B cell (primary cell): ENCODE data around the gene NRG2. TPM values are rescaled to one million over a fixed set of nuclear protein-coding genes. Genes with fewer than 3 reads are reported as not detected.

ENCODE experiments used
- ATAC-seq: fragments of 200-7000 bp; cut with Tn5 transposase; one replicate; pipeline ENCODE4 v1.10.0; 2021; ENCODE audit warnings: low read depth, mild to moderate bottlenecking, moderate number of reproducible peaks, moderate library complexity
- CTCF ChIA-PET: fragments of 350-600 bp; sonication (Branson Sonifier 250); formaldehyde crosslinking; loops from one replicate; lab custom pipeline; 2021; ENCODE audit warnings: antibody characterized with exemption, inconsistent platforms; lab: Charles Lee
- POLR2A ChIA-PET: fragments of 350-600 bp; sonication (Branson Sonifier 250); formaldehyde crosslinking; loops from one replicate; lab custom pipeline; 2021; ENCODE audit warnings: antibody characterized with exemption; lab: Charles Lee
- DNase-seq: peaks from one replicate; pipeline ENCODE4 v3.0.0; 2013
- H2AFZ ChIP-seq: 2 replicates; pipeline ENCODE4 v1.6.1; 2012; ENCODE audit warnings: mild to moderate bottlenecking, low read depth, low read length; ENCODE audit not compliant: insufficient read depth, poor library complexity, severe bottlenecking
- H3K27ac ChIP-seq, 2 donors: 1 replicate in 1 of 2; 2 replicates in 1 of 2; pipeline ENCODE4 v1.5.1; 2012 to 2013; ENCODE audit warnings: low read length in 2 of 2, mild to moderate bottlenecking in 2 of 2, moderate library complexity in 1 of 2
- H3K27me3 ChIP-seq, 4 experiments: fragments of 200-600 bp in 1 of 4; sonication (generic) in 1 of 4; replicated peaks in 1 of 4; 1 replicate in 2 of 4; 2 replicates in 2 of 4; pipeline versions ENCODE4 v1.6.1 to v1.7.0; 2013 to 2016; ENCODE audit warnings: low read length in 3 of 4, mild to moderate bottlenecking in 2 of 4, mixed read lengths in 1 of 4, moderate library complexity in 1 of 4; ENCODE audit not compliant: insufficient read depth in 4 of 4, control insufficient read depth in 3 of 4; ENCODE audit errors: control extremely low read depth in 1 of 4
- H3K36me3 ChIP-seq, 2 experiments: replicated peaks in 1 of 2; 1 replicate in 1 of 2; 2 replicates in 1 of 2; pipeline versions ENCODE4 v1.6.1 to v1.7.1; 2013; ENCODE audit warnings: low read length in 1 of 2; ENCODE audit not compliant: insufficient read depth in 2 of 2, control insufficient read depth in 1 of 2; ENCODE audit errors: control extremely low read depth in 1 of 2, extremely low read depth in 1 of 2
- H3K4me1 ChIP-seq, 2 donors: fragments of 200-600 bp in 1 of 2; sonication (generic) in 1 of 2; 1 replicate in 1 of 2; 2 replicates in 1 of 2; pipeline versions ENCODE4 v1.5.1 to v1.6.1; 2013 to 2017; ENCODE audit warnings: low read length in 2 of 2; ENCODE audit not compliant: control insufficient read depth in 2 of 2, insufficient read depth in 2 of 2
- H3K4me2 ChIP-seq: replicated peaks from 2 replicates; pipeline ENCODE3; 2012; ENCODE audit warnings: mild to moderate bottlenecking, low read depth, low read length; ENCODE audit not compliant: poor library complexity, severe bottlenecking
- H3K4me3 ChIP-seq, 5 experiments: fragments of 200-600 bp in 1 of 5; sonication (generic) in 1 of 5; 1 replicate in 3 of 5; 2 replicates in 2 of 5; pipeline versions ENCODE4 v1.5.1 to v1.7.0; 2011 to 2016; ENCODE audit warnings: low read length in 4 of 5, mild to moderate bottlenecking in 4 of 5, low read depth in 2 of 5, control low read depth in 1 of 5, moderate library complexity in 1 of 5; ENCODE audit not compliant: insufficient read depth in 1 of 5; ENCODE audit errors: control extremely low read depth in 1 of 5, extremely low read depth in 1 of 5
- H3K79me2 ChIP-seq: fragments of 200-600 bp; sonication (generic); one replicate; pipeline ENCODE4 v1.6.0; 2016; ENCODE audit warnings: low read length; ENCODE audit not compliant: control insufficient read depth, insufficient read depth
- H3K9ac ChIP-seq: fragments of 200-600 bp; sonication (generic); 2 replicates; pipeline ENCODE4 v1.6.1; 2017; ENCODE audit warnings: mild to moderate bottlenecking, low read length, moderate library complexity
- H3K9me3 ChIP-seq, 3 donors: one replicate each; pipeline versions ENCODE4 v1.6.1 to v1.7.1; 2013; ENCODE audit warnings: low read length in 2 of 3; ENCODE audit not compliant: control insufficient read depth in 2 of 3, insufficient read depth in 1 of 3; ENCODE audit errors: control extremely low read depth in 1 of 3
- H4K20me1 ChIP-seq: 2 replicates; pipeline ENCODE4 v1.6.0; 2012; ENCODE audit warnings: mild to moderate bottlenecking, low read length; ENCODE audit not compliant: insufficient read depth, control insufficient read depth, poor library complexity, severe bottlenecking
- H3K27ac Mint-ChIP-seq: one replicate; pipeline ENCODE4 v1.8.0; 2021; ENCODE audit warnings: mixed read lengths
- H3K27me3 Mint-ChIP-seq: one replicate; pipeline ENCODE4 v1.8.0; 2021; ENCODE audit warnings: mixed read lengths
- H3K4me1 Mint-ChIP-seq: one replicate; pipeline ENCODE4 v1.8.0; 2021; ENCODE audit warnings: mixed read lengths
- H3K4me3 Mint-ChIP-seq: one replicate; pipeline ENCODE4 v1.8.0; 2021; ENCODE audit warnings: mixed read lengths
- H3K9me3 Mint-ChIP-seq: one replicate; pipeline ENCODE4 v1.8.0; 2022; ENCODE audit warnings: mixed read lengths; ENCODE audit not compliant: insufficient read depth
- EZH2 ChIP-seq: IDR thresholded peaks from 2 replicates; pipeline ENCODE4 v1.6.1; 2012; ENCODE audit warnings: borderline replicate concordance, low read depth, mild to moderate bottlenecking, moderate library complexity, low read length; ENCODE audit not compliant: insufficient read depth, poor library complexity, severe bottlenecking
- WGBS: methylation state at CpG from one replicate; pipeline ENCODE4 v1.1.5; 2013; ENCODE audit warnings: missing lambda C conversion rate; ENCODE audit not compliant: insufficient coverage; 5-methylcytosine and 5-hydroxymethylcytosine counted together
- intact Hi-C: fragments of 100-400 bp; cut with micrococcal nuclease; formaldehyde crosslinking; loops from one replicate; pipeline ENCODE4 v1.10.0; 2022
- polyA plus RNA-seq: library from polyadenylated mRNA; depleted of rRNA; stranded (reverse); fragments of >200 nt; gene quantifications from 2 replicates; pipeline ENCODE4 v1.2.3, GENCODE V29; 2012
- total RNA-seq, 2 donors: library from RNA; stranded (reverse); fragments of 120-200 nt in 1 of 2; gene quantifications; 1 replicate in 1 of 2; 2 replicates in 1 of 2; pipeline versions ENCODE4 v1.2.3 to v1.2.4, GENCODE V29; 2013 to 2022
- TF ChIP-seq, protein P1 (sequence below): fragments of 200-600 bp; IDR thresholded peaks from one replicate; pipeline ENCODE4 v1.8.0; 2022; ENCODE audit warnings: antibody characterized with exemption, mild to moderate bottlenecking

NRG2 gene
- total and polyA plus RNA-seq, 2 donors (not counting 1 experiment from before 2014, with no cell fraction given): 0.13 to 0.15 TPM

DNA sequence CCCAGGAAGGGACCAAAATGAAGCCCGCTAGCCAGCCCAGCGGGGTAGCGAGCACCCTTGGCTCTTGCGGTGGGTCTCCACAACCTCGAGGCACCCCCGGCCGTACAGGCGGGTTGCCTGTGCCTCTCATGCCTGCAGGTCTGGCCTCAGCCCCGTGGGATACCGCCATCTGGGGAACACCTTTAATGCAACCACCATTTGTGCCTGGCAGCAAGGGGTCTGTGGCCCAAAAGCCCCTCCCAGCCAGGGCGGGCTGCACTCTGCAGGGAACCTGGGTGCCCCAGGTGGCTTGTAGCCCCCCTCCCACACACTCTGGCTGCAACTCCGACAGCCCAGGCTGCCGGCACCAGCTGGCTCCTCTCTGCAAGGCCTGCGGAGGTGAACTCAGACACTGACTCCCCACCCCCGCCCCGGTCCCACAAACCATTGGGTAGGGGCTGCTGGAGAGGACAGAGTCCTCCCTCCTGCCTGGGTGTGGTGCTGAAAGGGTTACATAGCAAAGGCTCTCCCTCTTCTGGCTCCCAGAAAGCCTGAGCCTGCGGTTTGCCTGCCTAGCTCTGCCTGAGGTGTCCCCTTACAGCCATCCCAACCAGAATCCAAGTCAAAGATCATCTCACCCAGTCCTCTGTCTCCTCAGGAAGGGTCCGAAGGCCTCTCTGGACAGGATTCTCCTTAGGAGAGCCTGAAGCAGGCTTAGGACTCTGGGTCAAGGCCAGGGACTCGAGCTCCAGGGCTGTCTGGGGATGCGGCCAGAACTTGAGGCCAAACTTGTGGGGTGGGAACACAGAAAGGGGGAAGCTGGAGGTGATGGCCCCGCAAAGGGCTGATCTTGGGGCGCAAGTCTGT, 138.1 kb downstream of the NRG2 start:
- ATAC-seq: no peak
- peak overlapping the region; percentile 53 for H3K9ac ChIP-seq
- intact Hi-C loops: no loop called here
- no peaks in the 10 kb centered on the region for H3K9me3 Mint-ChIP-seq
- peak overlapping the region; percentile 35 for H3K4me3 Mint-ChIP-seq
- no peak for DNase-seq
- no peaks in the 10 kb centered on the region for H3K79me2 ChIP-seq
- H3K27me3 Mint-ChIP-seq: peaks cover 23% of the 10 kb centered on the region
- WGBS: 26% methylated on average over 16 of the region's 22 CpGs
- peaks cover 0 to 7% (median 0%) of the 10 kb centered on the region in 3 donors for H3K9me3 ChIP-seq
- no peaks in the 10 kb centered on the region for H4K20me1 ChIP-seq
- TF ChIP-seq EZH2: no peak
- TF ChIP-seq, protein P1, sequence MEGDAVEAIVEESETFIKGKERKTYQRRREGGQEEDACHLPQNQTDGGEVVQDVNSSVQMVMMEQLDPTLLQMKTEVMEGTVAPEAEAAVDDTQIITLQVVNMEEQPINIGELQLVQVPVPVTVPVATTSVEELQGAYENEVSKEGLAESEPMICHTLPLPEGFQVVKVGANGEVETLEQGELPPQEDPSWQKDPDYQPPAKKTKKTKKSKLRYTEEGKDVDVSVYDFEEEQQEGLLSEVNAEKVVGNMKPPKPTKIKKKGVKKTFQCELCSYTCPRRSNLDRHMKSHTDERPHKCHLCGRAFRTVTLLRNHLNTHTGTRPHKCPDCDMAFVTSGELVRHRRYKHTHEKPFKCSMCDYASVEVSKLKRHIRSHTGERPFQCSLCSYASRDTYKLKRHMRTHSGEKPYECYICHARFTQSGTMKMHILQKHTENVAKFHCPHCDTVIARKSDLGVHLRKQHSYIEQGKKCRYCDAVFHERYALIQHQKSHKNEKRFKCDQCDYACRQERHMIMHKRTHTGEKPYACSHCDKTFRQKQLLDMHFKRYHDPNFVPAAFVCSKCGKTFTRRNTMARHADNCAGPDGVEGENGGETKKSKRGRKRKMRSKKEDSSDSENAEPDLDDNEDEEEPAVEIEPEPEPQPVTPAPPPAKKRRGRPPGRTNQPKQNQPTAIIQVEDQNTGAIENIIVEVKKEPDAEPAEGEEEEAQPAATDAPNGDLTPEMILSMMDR: no peak
- peaks cover 18 to 20% of the 10 kb centered on the region in 2 donors for H3K4me1 ChIP-seq
- H3K27me3 ChIP-seq: peaks cover 0 to 67% (median 33%) of the 10 kb centered on the region in 4 experiments
- no peak overlapping the region for H3K27ac Mint-ChIP-seq
- H3K27ac ChIP-seq: no peak overlapping the region
- CTCF ChIA-PET: no interaction called here
- H3K4me2 ChIP-seq: peak overlapping the region; percentile 75
- peak overlapping the region; percentile 46 for H2AFZ ChIP-seq
- no peaks in the 10 kb centered on the region for H3K36me3 ChIP-seq
- no peak overlapping the region for H3K4me3 ChIP-seq
- POLR2A ChIA-PET: no interaction called here
- peaks cover 10% of the 10 kb centered on the region for H3K4me1 Mint-ChIP-seq

DNA sequence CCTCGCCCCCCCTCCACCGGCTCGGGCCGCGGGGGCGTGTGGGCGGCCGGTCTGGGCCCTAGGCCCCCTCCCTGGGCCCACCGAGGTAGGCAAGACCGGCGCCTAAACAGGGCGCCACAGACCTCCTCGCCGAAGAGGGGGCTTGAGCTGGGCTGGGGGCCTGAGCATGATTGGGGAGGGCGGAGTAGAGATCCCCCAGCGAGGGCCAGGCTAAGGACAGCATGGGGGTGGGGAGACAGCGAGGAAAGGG, 138.6 kb downstream of the NRG2 start:
- Mint-ChIP-seq H3K27ac (no peak overlapping the region), H3K4me3 (no peak overlapping the region), H3K27me3 (peaks cover 25% of the 10 kb centered on the region), H3K4me1 (peaks cover 10% of the 10 kb centered on the region), H3K9me3 (no peaks in the 10 kb centered on the region)
- Histone ChIP-seq H3K4me1 (peaks cover 18 to 20% of the 10 kb centered on the region in 2 donors), H3K4me2 (peak overlapping the region; percentile 75), H3K36me3 (no peaks in the 10 kb centered on the region), H2AFZ (peak overlapping the region; percentile 46), H3K9ac (peak overlapping the region; percentile 53), H3K79me2 (no peaks in the 10 kb centered on the region), H3K27me3 (peaks cover 0 to 70% (median 33%) of the 10 kb centered on the region in 4 experiments), H3K9me3 (peaks cover 0 to 7% (median 0%) of the 10 kb centered on the region in 3 donors), H4K20me1 (no peaks in the 10 kb centered on the region), H3K27ac (no peak overlapping the region), H3K4me3 (peak overlapping the region in 3 of 5 experiments; percentile 23 to 51 (median 41))
- no peak for ATAC-seq
- WGBS: 4% methylated on average over 13 of the region's 17 CpGs
- DNase-seq: no peak
- no peak for TF ChIP-seq EZH2
- TF ChIP-seq, protein P1: no peak
- intact Hi-C loops: no loop called here
- POLR2A ChIA-PET: no interaction called here
- CTCF ChIA-PET: no interaction called here
